Activated T-helper 1 cell treated with Interleukin-2 at 50 U/mL for 16 hours (primary cell): Measurements from ENCODE around the gene FEZF2.

Experiments
- DNase-seq: peaks from one replicate; pipeline ENCODE4 v3.0.0-alpha.2; 2020; ENCODE audit warnings: low read depth

The FEZF2 gene

GRCh38 chr3:62373215-62373614 lies at the start of gene FEZF2:
TSS of gene FEZF2 (minus strand) at chr3:62373550. CDS start at chr3:62372868, 682 bp downstream.
- no peak for DNase-seq

- no peak for DNase-seq
Observed at GRCh38 chr3:62421207-62421606, 47.9 kb upstream of the FEZF2 start.

GRCh38 chr3:62416144-62416543 lies 42.8 kb upstream of the FEZF2 start:
- no peak for DNase-seq

- DNase-seq = no peak
Observed at GRCh38 chr3:62415312-62415801, 42.0 kb upstream of the FEZF2 start.

GRCh38 chr3:62414786-62415185 lies 41.4 kb upstream of the FEZF2 start:
- DNase-seq = no peak

- no peak for DNase-seq
Observed at GRCh38 chr3:62413687-62414086, 40.3 kb upstream of the FEZF2 start.

- DNase-seq = no peak
Observed at GRCh38 chr3:62406945-62407344, 33.6 kb upstream of the FEZF2 start.

- no peak for DNase-seq
Observed at GRCh38 chr3:62405566-62405965, 32.2 kb upstream of the FEZF2 start.

GRCh38 chr3:62405135-62405534 lies 31.8 kb upstream of the FEZF2 start:
- no peak for DNase-seq

GRCh38 chr3:62404321-62404720 lies 31.0 kb upstream of the FEZF2 start:
- DNase-seq = no peak

GRCh38 chr3:62403765-62404164 lies 30.4 kb upstream of the FEZF2 start:
- DNase-seq = no peak

GRCh38 chr3:62392626-62393292 lies 19.4 kb upstream of the FEZF2 start:
- no peak for DNase-seq

- DNase-seq = no peak
Observed at GRCh38 chr3:62387251-62387650, 13.9 kb upstream of the FEZF2 start.

- no peak for DNase-seq
Observed at GRCh38 chr3:62379321-62379798, 6.0 kb upstream of the FEZF2 start.

- no peak for DNase-seq
Observed at GRCh38 chr3:62378921-62379320, 5.6 kb upstream of the FEZF2 start.

GRCh38 chr3:62378311-62378789 lies 5.0 kb upstream of the FEZF2 start:
- DNase-seq = no peak

- DNase-seq = no peak
Observed at GRCh38 chr3:62376906-62377877, 3.8 kb upstream of the FEZF2 start.

GRCh38 chr3:62376454-62376720 lies 3.0 kb upstream of the FEZF2 start:
- DNase-seq = no peak

- no peak for DNase-seq
Observed at GRCh38 chr3:62375655-62376453, 2.5 kb upstream of the FEZF2 start.

- DNase-seq = no peak
Observed at GRCh38 chr3:62374341-62375218, 1.2 kb upstream of the FEZF2 start.

- no peak for DNase-seq
Observed at GRCh38 chr3:62373714-62374333, 474 bp upstream of the FEZF2 start.
